ENCODE measurements around the gene STOML1. TPM values are rescaled to one million over a fixed set of nuclear protein-coding genes. Genes with fewer than 3 reads are reported as not detected.

STOML1 gene
- total RNA-seq, 1 experiment from 2014 or later, result 19.7 TPM

DNA sequence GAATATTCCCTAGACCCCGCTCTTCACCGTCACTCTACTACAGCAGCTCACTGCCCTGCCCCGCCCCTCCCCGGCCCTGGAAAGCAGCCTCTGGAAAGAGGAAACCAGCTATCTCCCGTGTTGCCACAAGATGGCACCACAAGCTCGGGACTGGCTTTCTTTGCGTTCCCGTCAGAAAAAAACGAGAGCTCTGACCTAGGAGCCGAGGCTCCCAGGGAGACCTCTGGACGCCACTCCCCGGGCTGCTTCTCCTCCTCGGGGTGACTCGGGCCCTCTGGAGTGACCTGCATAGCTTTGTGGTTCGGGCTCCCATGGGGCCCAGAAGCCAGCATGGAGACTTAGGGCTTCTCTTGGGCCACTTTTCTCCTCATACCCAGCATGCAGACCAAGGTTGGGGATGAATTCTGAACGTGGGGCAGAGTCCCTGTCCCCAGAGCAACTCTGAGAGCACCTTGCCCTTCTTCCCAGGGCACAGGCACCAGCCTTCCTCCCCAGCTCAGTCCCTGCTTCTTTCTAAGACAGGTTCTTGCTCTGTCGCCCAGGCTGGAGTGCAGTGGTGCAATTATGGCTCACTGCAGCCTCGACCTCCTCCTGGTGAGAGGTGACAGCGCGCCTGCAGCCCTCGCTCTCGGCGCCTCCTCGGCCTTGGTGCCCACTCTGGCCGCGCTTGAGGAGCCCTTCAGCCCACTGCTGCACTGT, 19.0 kb downstream of the STOML1 start:
- Mint-ChIP-seq H3K36me3 (ENCODE audit: insufficient read depth, unreplicated experiment) (no peaks in the 10 kb centered on the region), H3K27ac (ENCODE audit: unreplicated experiment) (no peak overlapping the region), H3K4me1 (ENCODE audit: low read depth, unreplicated experiment) (peaks cover 14% of the 10 kb centered on the region), H3K9me3 (ENCODE audit: low read depth, unreplicated experiment) (no peaks in the 10 kb centered on the region), H3K27me3 (ENCODE audit: unreplicated experiment) (peaks cover 18% of the 10 kb centered on the region), H3K4me3 (ENCODE audit: low read depth, unreplicated experiment) (peak overlapping the region; percentile 44)
- TF ChIP-seq, protein P1, sequence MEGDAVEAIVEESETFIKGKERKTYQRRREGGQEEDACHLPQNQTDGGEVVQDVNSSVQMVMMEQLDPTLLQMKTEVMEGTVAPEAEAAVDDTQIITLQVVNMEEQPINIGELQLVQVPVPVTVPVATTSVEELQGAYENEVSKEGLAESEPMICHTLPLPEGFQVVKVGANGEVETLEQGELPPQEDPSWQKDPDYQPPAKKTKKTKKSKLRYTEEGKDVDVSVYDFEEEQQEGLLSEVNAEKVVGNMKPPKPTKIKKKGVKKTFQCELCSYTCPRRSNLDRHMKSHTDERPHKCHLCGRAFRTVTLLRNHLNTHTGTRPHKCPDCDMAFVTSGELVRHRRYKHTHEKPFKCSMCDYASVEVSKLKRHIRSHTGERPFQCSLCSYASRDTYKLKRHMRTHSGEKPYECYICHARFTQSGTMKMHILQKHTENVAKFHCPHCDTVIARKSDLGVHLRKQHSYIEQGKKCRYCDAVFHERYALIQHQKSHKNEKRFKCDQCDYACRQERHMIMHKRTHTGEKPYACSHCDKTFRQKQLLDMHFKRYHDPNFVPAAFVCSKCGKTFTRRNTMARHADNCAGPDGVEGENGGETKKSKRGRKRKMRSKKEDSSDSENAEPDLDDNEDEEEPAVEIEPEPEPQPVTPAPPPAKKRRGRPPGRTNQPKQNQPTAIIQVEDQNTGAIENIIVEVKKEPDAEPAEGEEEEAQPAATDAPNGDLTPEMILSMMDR (IDR thresholded peaks at IDR 0.05; ENCODE audit: unreplicated experiment), result peak; percentile 78
- CTCF ChIA-PET, result interaction anchor here (0.5 to 5.1 kb wide), 32 partner anchors 9 to 1783 kb away, joined by 3 to 90 read pairs (median 6); partner anchors contain the start of gene PML
- DNase-seq, result peak; percentile 89
- intact Hi-C loops (cut with micrococcal nuclease; ENCODE audit: unreplicated experiment), result loop anchor here (1.0 to 5.0 kb wide), 2 partner anchors 64 to 79 kb away; no protein-coding TSS in a partner anchor
- no TSS peak for BruUV-seq (replicated peaks)

DNA sequence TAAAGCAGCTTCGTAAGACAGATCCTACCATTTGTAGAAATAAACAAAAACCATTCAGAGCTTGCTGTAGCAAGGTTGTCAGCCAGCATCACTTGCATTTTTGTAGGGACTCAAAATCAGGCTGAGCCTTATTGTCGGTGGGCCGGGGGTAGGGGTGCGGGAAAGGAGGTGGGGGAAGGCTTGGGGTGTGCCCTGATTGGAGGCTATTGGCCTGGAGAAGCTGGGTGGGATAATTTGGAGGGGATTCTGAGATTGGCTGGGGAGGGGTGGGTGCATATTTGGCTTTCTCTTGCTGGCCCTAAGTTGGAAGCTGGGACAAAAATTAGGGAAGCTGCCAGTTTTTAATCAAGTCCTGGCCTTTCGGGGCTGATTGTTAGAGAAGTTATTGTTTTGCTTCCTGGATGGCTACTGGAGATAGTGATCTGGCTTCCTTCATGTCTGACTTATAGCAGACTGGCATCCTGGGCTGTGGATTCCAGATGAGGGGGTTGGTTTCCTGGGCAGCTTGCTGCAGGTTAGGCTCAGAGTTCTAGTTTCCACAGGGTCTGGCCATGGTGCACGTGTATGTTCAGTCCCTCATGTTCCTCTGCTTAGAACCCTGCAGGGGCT, 22.8 kb downstream of the STOML1 start:
- no peak overlapping the region for H3K27ac Mint-ChIP-seq (ENCODE audit: unreplicated experiment)
- TF ChIP-seq, protein P1 (IDR thresholded peaks at IDR 0.05; ENCODE audit: unreplicated experiment), result no peak

DNA sequence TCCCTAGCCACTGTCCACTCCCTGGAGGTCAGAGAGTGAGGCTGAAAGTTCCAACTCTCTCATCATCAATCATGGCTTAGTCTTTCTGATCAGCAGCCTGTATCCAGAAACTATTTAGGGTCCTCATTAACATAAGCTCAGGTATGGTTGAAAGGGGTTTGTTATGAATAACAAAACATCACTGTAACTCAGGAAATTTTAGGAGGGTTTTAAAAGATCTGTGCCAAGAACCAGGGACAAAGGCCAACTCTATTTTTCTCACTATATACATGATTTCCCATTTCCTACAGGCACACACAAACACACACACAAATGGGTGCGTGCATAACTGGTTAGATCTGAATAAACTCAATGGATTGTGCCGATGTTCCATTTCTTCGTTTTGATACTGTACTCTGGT, 23.6 kb downstream of the STOML1 start:
- H3K9me3 Mint-ChIP-seq (ENCODE audit: low read depth, unreplicated experiment), result no peaks in the 10 kb centered on the region
- TF ChIP-seq, protein P1 (IDR thresholded peaks at IDR 0.05; ENCODE audit: unreplicated experiment), result no peak
- H3K4me3 Mint-ChIP-seq (ENCODE audit: low read depth, unreplicated experiment), result no peak overlapping the region
- BruUV-seq (replicated peaks), result no TSS peak
- CTCF ChIA-PET, result no interaction called here
- intact Hi-C loops (cut with micrococcal nuclease; ENCODE audit: unreplicated experiment), result no loop called here
- H3K36me3 Mint-ChIP-seq (ENCODE audit: insufficient read depth, unreplicated experiment), result peaks cover 7% of the 10 kb centered on the region
- no peak overlapping the region for H3K27ac Mint-ChIP-seq (ENCODE audit: unreplicated experiment)
- no peaks in the 10 kb centered on the region for H3K27me3 Mint-ChIP-seq (ENCODE audit: unreplicated experiment)
- H3K4me1 Mint-ChIP-seq (ENCODE audit: low read depth, unreplicated experiment), result peaks cover 35% of the 10 kb centered on the region
- DNase-seq, result no peak

More for the DNA sequence above, 22.8 kb downstream of the STOML1 start:
- no peaks in the 10 kb centered on the region for H3K9me3 Mint-ChIP-seq (ENCODE audit: low read depth, unreplicated experiment)
- no TSS peak for BruUV-seq (replicated peaks)
- DNase-seq, result no peak
- CTCF ChIA-PET, result interaction anchor here (0.6 to 1.1 kb wide), 2 partner anchors 338 to 512 kb away, joined by 3 read pairs; no protein-coding TSS in a partner anchor
- H3K4me3 Mint-ChIP-seq (ENCODE audit: low read depth, unreplicated experiment), result no peak overlapping the region
- H3K4me1 Mint-ChIP-seq (ENCODE audit: low read depth, unreplicated experiment), result peaks cover 35% of the 10 kb centered on the region
- H3K27me3 Mint-ChIP-seq (ENCODE audit: unreplicated experiment), result no peaks in the 10 kb centered on the region
- H3K36me3 Mint-ChIP-seq (ENCODE audit: insufficient read depth, unreplicated experiment), result peaks cover 7% of the 10 kb centered on the region
- intact Hi-C loops (cut with micrococcal nuclease; ENCODE audit: unreplicated experiment), result no loop called here

DNA sequence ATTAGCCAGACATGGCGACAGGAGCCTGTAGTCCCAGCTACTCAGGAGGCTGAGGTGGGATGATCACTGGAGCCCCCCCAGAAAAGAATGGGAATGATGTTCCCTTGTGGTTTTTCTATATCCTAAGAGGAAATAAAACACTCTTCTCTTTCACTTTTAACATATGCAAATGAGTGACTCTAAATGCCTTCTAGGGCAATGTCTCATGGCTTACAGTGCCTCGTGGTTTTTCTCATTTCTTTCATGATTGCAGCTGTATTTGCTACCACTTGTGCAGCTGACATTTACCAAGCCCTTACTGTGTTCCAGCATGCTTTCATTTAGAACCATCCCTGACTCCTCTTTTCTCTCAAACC, 26.4 kb downstream of the STOML1 start:
- H3K27me3 Mint-ChIP-seq (ENCODE audit: unreplicated experiment), result no peaks in the 10 kb centered on the region
- peaks cover 7% of the 10 kb centered on the region for H3K36me3 Mint-ChIP-seq (ENCODE audit: insufficient read depth, unreplicated experiment)
- no peak overlapping the region for H3K27ac Mint-ChIP-seq (ENCODE audit: unreplicated experiment)
- H3K4me3 Mint-ChIP-seq (ENCODE audit: low read depth, unreplicated experiment), result no peak overlapping the region
- no TSS peak for BruUV-seq (replicated peaks)
- H3K4me1 Mint-ChIP-seq (ENCODE audit: low read depth, unreplicated experiment), result peaks cover 20% of the 10 kb centered on the region
- CTCF ChIA-PET, result interaction anchor here (0.6 to 3.7 kb wide), 5 partner anchors 9 to 170 kb away, joined by 3 to 52 read pairs (median 6); no protein-coding TSS in a partner anchor
- no peaks in the 10 kb centered on the region for H3K9me3 Mint-ChIP-seq (ENCODE audit: low read depth, unreplicated experiment)
- no peak for DNase-seq
- intact Hi-C loops (cut with micrococcal nuclease; ENCODE audit: unreplicated experiment), result no loop called here
- TF ChIP-seq, protein P1 (IDR thresholded peaks at IDR 0.05; ENCODE audit: unreplicated experiment), result no peak

Data from Calu3 (cell line).